OCI-LY7 (cell line): ENCODE measurements around the gene TMIE.

Experiments
- EZH2phosphoT487 ChIP-seq: fragments of 200-600 bp; sonication (generic); IDR thresholded peaks from 2 replicates; pipeline ENCODE4 v1.6.1; 2018; ENCODE audit warnings: low read depth, borderline replicate concordance, mild to moderate bottlenecking, mixed run types, antibody characterized with exemption, low read length, moderate library complexity, mixed read lengths
- TF ChIP-seq, protein P1 (sequence below): fragments of 200-600 bp; sonication (generic); conservative IDR thresholded peaks from 2 replicates; pipeline ENCODE4 v1.5.1; 2014; ENCODE audit warnings: mild to moderate bottlenecking, antibody characterized with exemption, low read length, moderate library complexity, mixed read lengths

DNA sequence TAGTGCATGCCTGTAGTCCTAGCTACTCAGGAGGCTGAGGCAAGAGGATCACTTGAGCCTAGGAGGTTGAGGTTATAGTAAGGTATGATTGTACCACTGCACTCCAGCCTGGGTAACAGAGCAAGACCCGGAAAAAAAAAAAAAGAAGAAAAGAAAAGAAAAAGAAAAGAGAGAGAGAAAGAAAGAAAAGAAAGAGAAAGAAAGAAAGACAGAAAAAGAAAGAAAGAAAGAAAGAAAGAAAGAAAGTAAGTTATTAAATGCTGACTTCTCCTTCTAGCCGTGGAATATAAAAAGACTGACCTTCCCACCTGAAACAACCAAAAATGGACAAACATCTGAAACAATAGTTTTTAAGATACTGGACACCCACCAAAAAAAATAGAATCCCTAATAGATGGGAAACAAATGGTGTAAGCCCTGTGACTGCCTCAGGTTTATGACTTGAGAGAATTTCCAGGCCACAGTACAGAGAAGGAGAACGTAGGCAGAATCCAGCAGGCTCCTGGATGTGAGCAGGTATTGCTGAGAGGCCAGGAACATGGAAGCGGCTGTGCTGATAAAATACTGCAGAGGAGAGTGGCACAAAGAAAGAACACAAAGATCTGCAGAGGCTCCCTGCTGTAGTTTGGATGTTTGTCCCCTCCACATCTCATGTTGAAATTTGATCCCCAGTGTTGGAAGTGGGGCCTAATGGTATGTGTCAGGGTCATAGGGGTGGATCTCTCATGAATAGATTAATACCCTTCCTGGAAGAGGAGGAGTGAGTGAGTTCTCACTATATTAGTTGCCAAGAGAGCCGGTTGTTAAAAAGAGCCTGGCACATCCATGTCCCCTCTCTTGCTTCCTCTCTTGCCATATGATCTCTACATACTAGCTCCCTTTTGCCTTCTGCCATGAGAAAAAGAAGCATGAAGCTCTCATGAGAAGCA, 58.3 kb downstream of the TMIE start:
- TF ChIP-seq, protein P1, sequence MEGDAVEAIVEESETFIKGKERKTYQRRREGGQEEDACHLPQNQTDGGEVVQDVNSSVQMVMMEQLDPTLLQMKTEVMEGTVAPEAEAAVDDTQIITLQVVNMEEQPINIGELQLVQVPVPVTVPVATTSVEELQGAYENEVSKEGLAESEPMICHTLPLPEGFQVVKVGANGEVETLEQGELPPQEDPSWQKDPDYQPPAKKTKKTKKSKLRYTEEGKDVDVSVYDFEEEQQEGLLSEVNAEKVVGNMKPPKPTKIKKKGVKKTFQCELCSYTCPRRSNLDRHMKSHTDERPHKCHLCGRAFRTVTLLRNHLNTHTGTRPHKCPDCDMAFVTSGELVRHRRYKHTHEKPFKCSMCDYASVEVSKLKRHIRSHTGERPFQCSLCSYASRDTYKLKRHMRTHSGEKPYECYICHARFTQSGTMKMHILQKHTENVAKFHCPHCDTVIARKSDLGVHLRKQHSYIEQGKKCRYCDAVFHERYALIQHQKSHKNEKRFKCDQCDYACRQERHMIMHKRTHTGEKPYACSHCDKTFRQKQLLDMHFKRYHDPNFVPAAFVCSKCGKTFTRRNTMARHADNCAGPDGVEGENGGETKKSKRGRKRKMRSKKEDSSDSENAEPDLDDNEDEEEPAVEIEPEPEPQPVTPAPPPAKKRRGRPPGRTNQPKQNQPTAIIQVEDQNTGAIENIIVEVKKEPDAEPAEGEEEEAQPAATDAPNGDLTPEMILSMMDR, result no peak
- no peak for TF ChIP-seq EZH2phosphoT487
